Stimulated activated naive CD4-positive, alpha-beta T cell (primary cell): Measurements from ENCODE around the gene C9orf72.
"Not testable (repeated sequence)": the region's sequence is repeated elsewhere in the genome, so short reads cannot be mapped to it uniquely, and the experiment has no call there.

ENCODE experiments used
- DNase-seq, 6 experiments: peaks; one replicate each; lab custom pipeline; 2025; lab: John Stamatoyannopoulos, UW

The C9orf72 gene

GRCh38 chr9:27514551-27514950 is 58.7 kb downstream of the C9orf72 start:
- no peak for DNase-seq

GRCh38 chr9:27511771-27512170 is 61.5 kb downstream of the C9orf72 start:
- no peak for DNase-seq

- DNase-seq = no peak
Measured at GRCh38 chr9:27510780-27511179, 62.5 kb downstream of the C9orf72 start.

DNA sequence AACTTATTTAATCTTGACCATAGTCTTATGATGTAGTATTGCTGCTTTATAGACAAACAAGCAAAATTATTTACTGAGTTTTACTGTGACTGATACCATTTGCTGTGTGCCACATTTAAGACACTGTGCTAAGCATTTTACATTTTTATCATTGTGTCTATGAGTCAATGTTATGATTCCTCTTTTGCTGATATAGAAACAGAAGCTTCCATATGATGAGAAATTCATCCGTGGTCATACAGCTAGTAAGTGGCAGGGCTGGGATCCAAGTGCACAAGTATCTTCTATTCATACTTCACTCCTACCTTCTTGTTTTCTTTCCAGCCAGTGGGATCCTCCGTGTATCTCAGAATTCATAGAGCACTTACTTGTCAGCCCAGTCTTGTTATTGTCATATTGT is 66.3 kb downstream of the C9orf72 start:
- no peak for DNase-seq

DNA sequence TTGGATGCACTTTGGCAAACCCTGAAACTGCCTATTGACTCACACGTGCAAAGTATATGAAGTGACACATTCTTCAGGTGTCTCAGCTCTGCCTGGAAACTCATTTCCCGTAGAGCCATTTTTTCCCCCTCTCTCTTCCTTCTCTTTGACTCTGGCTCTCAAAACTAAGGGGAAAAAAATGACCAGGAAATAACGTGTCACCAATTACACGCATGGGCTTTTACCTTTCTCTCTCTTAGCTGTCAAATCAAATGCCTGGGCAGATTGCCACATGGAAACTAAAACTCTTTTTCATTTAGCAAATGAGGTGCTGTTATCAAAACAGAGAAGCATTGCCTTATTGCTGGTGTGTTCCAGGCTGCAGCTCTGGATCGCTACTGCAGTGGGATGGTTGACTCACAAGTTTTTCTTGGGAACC is 67.5 kb downstream of the C9orf72 start:
- DNase-seq = no peak

- no peak for DNase-seq
Measured at GRCh38 chr9:27504259-27504658, 69.0 kb downstream of the C9orf72 start.

GRCh38 chr9:27503623-27504022 is 69.7 kb downstream of the C9orf72 start:
- DNase-seq = no peak

- DNase-seq = not testable (repeated sequence)
Measured at GRCh38 chr9:27500902-27501301, 72.4 kb downstream of the C9orf72 start.

GRCh38 chr9:27499451-27499850 is 73.8 kb downstream of the C9orf72 start:
- no peak for DNase-seq

GRCh38 chr9:27497883-27498417 is 75.3 kb downstream of the C9orf72 start:
- no peak for DNase-seq
